DOHH2 (cell line): ENCODE measurements around the gene ZNF593OS.

Source experiments
- H3F3A ChIP-seq: fragments of 200-600 bp; sonication (generic), shearing (Covaris generic); 2 replicates; pipeline ENCODE4 v1.6.0; 2016; ENCODE audit warnings: antibody characterized with exemption, mild to moderate bottlenecking; ENCODE audit not compliant: control insufficient read depth, insufficient read depth
- H3K27ac ChIP-seq: fragments of 200-600 bp; sonication (generic); 2 replicates; pipeline ENCODE4 v1.5.1; 2014; ENCODE audit warnings: low read depth, mild to moderate bottlenecking, low read length, moderate library complexity
- H3K27me3 ChIP-seq: fragments of 200-600 bp; sonication (generic); 2 replicates; pipeline ENCODE4 v1.6.1; 2014; ENCODE audit warnings: mild to moderate bottlenecking, low read length, mixed read lengths; ENCODE audit not compliant: control insufficient read depth
- H3K36me3 ChIP-seq: fragments of 200-600 bp; sonication (generic); 2 replicates; pipeline ENCODE4 v1.6.1; 2014; ENCODE audit warnings: mild to moderate bottlenecking, low read length, moderate library complexity, mixed read lengths; ENCODE audit not compliant: control insufficient read depth
- H3K4me1 ChIP-seq: fragments of 200-600 bp; sonication (generic); 2 replicates; pipeline ENCODE4 v1.6.1; 2014; ENCODE audit warnings: mild to moderate bottlenecking, low read length, mixed read lengths; ENCODE audit not compliant: control insufficient read depth
- H3K4me2 ChIP-seq: fragments of 200-600 bp; sonication (generic); 2 replicates; pipeline ENCODE4 v1.6.0; 2014; ENCODE audit warnings: mild to moderate bottlenecking, low read length, moderate library complexity
- H3K4me3 ChIP-seq: fragments of 200-600 bp; sonication (generic); 2 replicates; pipeline ENCODE4 v1.5.1; 2014; ENCODE audit warnings: mild to moderate bottlenecking, low read length, mixed read lengths
- H3K79me2 ChIP-seq: fragments of 200-600 bp; sonication (generic); 2 replicates; pipeline ENCODE4 v1.6.1; 2014; ENCODE audit warnings: mild to moderate bottlenecking, low read length, mixed read lengths; ENCODE audit not compliant: control insufficient read depth
- H3K9me2 ChIP-seq: fragments of 200-600 bp; sonication (generic); replicated peaks from 2 replicates; pipeline ENCODE4 v1.6.1; 2014; ENCODE audit warnings: mild to moderate bottlenecking, low read length, mixed read lengths; ENCODE audit not compliant: control insufficient read depth
- H3K9me3 ChIP-seq: fragments of 200-600 bp; sonication (generic); 2 replicates; pipeline ENCODE4 v1.6.1; 2014; ENCODE audit warnings: antibody characterized with exemption, low read length, mixed read lengths; ENCODE audit not compliant: control insufficient read depth, insufficient read depth
- H4K20me1 ChIP-seq: fragments of 200-600 bp; sonication (generic); 2 replicates; pipeline ENCODE4 v1.6.0; 2014; ENCODE audit warnings: low read depth, mild to moderate bottlenecking, antibody characterized with exemption, low read length, moderate library complexity; ENCODE audit not compliant: control insufficient read depth, insufficient read depth
- EZH2phosphoT487 ChIP-seq: fragments of 200-600 bp; sonication (generic); IDR thresholded peaks from 2 replicates; pipeline ENCODE4 v1.6.1; 2017; ENCODE audit warnings: borderline replicate concordance, mild to moderate bottlenecking, antibody characterized with exemption, low read length, moderate library complexity, mixed read lengths
- TF ChIP-seq, protein P1 (sequence below): fragments of 200-600 bp; sonication (generic); IDR thresholded peaks from one replicate; pipeline ENCODE4 v1.5.1; 2014; ENCODE audit warnings: antibody characterized with exemption, mild to moderate bottlenecking, low read depth, low read length; ENCODE audit not compliant: poor library complexity, severe bottlenecking

The ZNF593OS gene

DNA sequence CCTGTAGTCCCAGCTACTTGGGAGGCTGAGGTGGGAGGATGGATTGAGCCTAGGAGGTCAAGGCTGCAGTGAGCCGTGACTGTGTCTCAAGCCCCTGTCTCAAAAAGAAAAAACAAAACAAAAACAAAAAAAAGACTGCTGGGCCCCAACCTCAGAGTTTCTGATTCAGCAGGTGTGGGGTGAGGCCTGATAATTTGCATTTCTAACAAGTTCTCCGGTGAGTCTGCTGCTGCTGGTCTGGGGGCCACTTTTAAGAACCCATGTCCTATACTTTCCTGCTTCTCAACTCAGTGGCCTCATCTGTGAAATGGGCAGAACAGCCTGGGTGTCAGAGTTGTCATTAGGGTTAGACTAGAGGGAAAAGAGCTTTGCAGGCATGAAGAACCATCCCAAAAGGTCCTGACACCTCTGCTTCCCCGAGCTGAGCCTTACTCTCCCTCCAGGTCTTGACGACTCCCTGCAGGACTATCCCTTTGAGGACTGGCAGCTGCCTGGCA is 8.4 kb upstream of the ZNF593OS start:
- Histone ChIP-seq H3F3A (no peaks in the 10 kb centered on the region), H3K36me3 (no peaks in the 10 kb centered on the region), H3K27ac (no peak overlapping the region), H4K20me1 (no peaks in the 10 kb centered on the region), H3K4me3 (no peak overlapping the region), H3K27me3 (no peaks in the 10 kb centered on the region), H3K4me2 (no peak overlapping the region), H3K9me3 (no peaks in the 10 kb centered on the region), H3K9me2 (no peaks in the 10 kb centered on the region), H3K4me1 (peaks cover 12% of the 10 kb centered on the region), H3K79me2 (no peaks in the 10 kb centered on the region)
- TF ChIP-seq, protein P1, sequence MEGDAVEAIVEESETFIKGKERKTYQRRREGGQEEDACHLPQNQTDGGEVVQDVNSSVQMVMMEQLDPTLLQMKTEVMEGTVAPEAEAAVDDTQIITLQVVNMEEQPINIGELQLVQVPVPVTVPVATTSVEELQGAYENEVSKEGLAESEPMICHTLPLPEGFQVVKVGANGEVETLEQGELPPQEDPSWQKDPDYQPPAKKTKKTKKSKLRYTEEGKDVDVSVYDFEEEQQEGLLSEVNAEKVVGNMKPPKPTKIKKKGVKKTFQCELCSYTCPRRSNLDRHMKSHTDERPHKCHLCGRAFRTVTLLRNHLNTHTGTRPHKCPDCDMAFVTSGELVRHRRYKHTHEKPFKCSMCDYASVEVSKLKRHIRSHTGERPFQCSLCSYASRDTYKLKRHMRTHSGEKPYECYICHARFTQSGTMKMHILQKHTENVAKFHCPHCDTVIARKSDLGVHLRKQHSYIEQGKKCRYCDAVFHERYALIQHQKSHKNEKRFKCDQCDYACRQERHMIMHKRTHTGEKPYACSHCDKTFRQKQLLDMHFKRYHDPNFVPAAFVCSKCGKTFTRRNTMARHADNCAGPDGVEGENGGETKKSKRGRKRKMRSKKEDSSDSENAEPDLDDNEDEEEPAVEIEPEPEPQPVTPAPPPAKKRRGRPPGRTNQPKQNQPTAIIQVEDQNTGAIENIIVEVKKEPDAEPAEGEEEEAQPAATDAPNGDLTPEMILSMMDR: no peak
- no peak for TF ChIP-seq EZH2phosphoT487

DNA sequence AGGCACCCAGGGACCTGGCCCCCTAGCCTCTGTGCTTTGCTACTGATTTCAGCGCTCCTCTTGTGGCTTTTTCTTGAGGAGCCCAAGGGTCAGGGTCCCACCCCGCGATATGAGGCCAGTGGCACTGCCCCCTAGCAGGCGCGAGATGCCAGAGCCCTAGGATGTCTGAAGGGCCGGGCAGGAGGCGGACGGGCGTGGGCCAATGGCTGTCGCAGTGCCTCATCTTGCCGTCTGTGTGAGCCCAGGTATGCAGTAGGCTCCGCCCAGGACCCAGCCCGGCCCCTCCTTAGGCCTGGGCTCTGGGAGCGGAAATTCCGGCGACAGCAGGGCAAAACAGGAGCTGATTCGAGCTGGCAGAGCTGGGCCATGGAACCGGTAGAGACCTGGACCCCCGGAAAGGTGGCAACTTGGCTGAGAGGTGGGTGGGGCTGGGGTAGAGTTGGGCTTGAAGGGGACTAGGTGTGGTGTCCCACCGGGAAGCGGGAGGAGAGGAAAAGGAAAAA is 5.6 kb upstream of the ZNF593OS start, which contains the start of gene CNKSR1:
Gene CNKSR1 (plus strand): TSS at position 310 of the 503 bp plus-strand sequence. CDS start 57 bp downstream, at position 367.
- peaks cover 12% of the 10 kb centered on the region for H3K4me1 ChIP-seq
- H3K4me2 ChIP-seq: no peak within 1 kb of the TSS
- TF ChIP-seq EZH2phosphoT487: no peak
- TF ChIP-seq, protein P1: no peak
- H3K27me3 ChIP-seq: no peaks in the 10 kb centered on the region
- no peak within 1 kb of the TSS for H3K4me3 ChIP-seq
- no peak within 1 kb of the TSS for H3K27ac ChIP-seq
- H3K9me3 ChIP-seq: no peaks in the 10 kb centered on the region
- no peaks in the 10 kb centered on the region for H4K20me1 ChIP-seq
- H3K36me3 ChIP-seq: peaks cover 1% of the 10 kb centered on the region
- H3K9me2 ChIP-seq: no peaks in the 10 kb centered on the region
- no peaks in the 10 kb centered on the region for H3K79me2 ChIP-seq
- peaks cover 3% of the 10 kb centered on the region; the same call in 1 of the 2 replicates for H3F3A ChIP-seq

DNA sequence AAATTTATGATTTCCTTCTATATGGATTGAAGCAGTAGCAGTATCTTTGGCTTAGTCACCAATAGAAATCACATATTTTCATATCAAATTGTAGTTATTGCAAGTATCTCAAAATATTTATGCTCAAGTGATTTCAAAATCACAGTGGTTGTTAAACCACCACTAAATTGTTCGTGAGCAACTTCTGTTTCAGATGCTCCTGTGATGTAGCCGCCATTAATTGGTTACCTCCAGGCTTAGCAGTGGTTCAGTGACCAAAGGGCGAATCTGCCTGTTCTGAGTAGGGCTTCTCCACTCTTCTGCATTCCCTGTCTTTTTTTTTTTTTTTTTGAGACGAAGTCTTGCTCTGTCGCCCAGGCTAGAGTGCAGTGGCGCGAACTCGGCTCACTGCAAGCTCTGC is 3.7 kb upstream of the ZNF593OS start:
- Histone ChIP-seq H3K4me1 (peaks cover 20% of the 10 kb centered on the region), H3K27ac (no peak overlapping the region), H3K79me2 (peaks cover 14% of the 10 kb centered on the region), H4K20me1 (no peaks in the 10 kb centered on the region), H3K36me3 (peaks cover 17% of the 10 kb centered on the region), H3K4me3 (no peak overlapping the region), H3F3A (peaks cover 3% of the 10 kb centered on the region; the same call in 1 of the 2 replicates), H3K9me2 (no peaks in the 10 kb centered on the region), H3K9me3 (no peaks in the 10 kb centered on the region), H3K27me3 (no peaks in the 10 kb centered on the region), H3K4me2 (no peak overlapping the region)
- no peak for TF ChIP-seq EZH2phosphoT487
- TF ChIP-seq, protein P1: no peak
